ENCODE results near the gene PRKAR2A. TPM values are rescaled to one million over a fixed set of nuclear protein-coding genes. Genes with fewer than 3 reads are reported as not detected.

PRKAR2A gene
- total RNA-seq, 3 donors from 2014 or later (not counting 1 experiment from before 2014, with no cell fraction given) = 40.5 to 43.5 (median 42.7) TPM

GRCh38 chr3:48707157-48707556 lies 140.5 kb downstream of the PRKAR2A start:
- Mint-ChIP-seq H3K4me3 (peak overlapping the region; percentile 21), H3K4me1 (peaks cover 52 to 62% of the 10 kb centered on the region in 2 donors), H3K27me3 (ENCODE audit: low read depth in 2 of 2) (no peaks in the 10 kb centered on the region), H3K27ac (peak overlapping the region; percentile 69 to 78), H3K9me3 (no peaks in the 10 kb centered on the region), H3K36me3 (peaks cover 7% of the 10 kb centered on the region)
- WGBS (ENCODE audit: insufficient coverage) = 49% methylated on average over 5 of the region's 5 CpGs
- peak; percentile 88 to 96 (median 95) for ATAC-seq
- no peak overlapping the region for H3K27ac ChIP-seq (ENCODE audit: low read length)
- intact Hi-C loops (cut with micrococcal nuclease) = no loop called here
- H3K9me3 ChIP-seq (ENCODE audit: control insufficient read depth, insufficient read depth, low read length) = no peaks in the 10 kb centered on the region
- H3K4me3 ChIP-seq (ENCODE audit: low read length) = no peak overlapping the region
- H3K36me3 ChIP-seq (ENCODE audit: control insufficient read depth, insufficient read depth, low read length) = peaks cover 18% of the 10 kb centered on the region
- H3K4me1 ChIP-seq (ENCODE audit: control insufficient read depth, insufficient read depth, low read length) = peaks cover 21% of the 10 kb centered on the region
- no peaks in the 10 kb centered on the region for H3K27me3 ChIP-seq (ENCODE audit: control insufficient read depth, insufficient read depth, low read length)
- DNase-seq = no peak
- no peak for TF ChIP-seq CTCF (IDR thresholded peaks at IDR 0.05)

- Mint-ChIP-seq H3K4me3 (no peak overlapping the region), H3K27ac (peak overlapping the region; percentile 47 to 49), H3K36me3 (peaks cover 7% of the 10 kb centered on the region), H3K9me3 (no peaks in the 10 kb centered on the region), H3K27me3 (ENCODE audit: low read depth in 2 of 2) (no peaks in the 10 kb centered on the region), H3K4me1 (peaks cover 39 to 42% of the 10 kb centered on the region in 2 donors)
- Histone ChIP-seq H3K4me3 (ENCODE audit: low read length) (no peak overlapping the region), H3K36me3 (ENCODE audit: control insufficient read depth, insufficient read depth, low read length) (peaks cover 21% of the 10 kb centered on the region), H3K4me1 (ENCODE audit: control insufficient read depth, insufficient read depth, low read length) (peaks cover 9% of the 10 kb centered on the region), H3K9me3 (ENCODE audit: control insufficient read depth, insufficient read depth, low read length) (no peaks in the 10 kb centered on the region), H3K27ac (ENCODE audit: low read length) (no peak overlapping the region), H3K27me3 (ENCODE audit: control insufficient read depth, insufficient read depth, low read length) (no peaks in the 10 kb centered on the region)
- intact Hi-C loops (cut with micrococcal nuclease) = no loop called here
- DNase-seq (no peak), ATAC-seq (no peak)
- no peak for TF ChIP-seq CTCF (IDR thresholded peaks at IDR 0.05)
- 91% methylated on average over 6 of the region's 6 CpGs for WGBS (ENCODE audit: insufficient coverage)
Measured at GRCh38 chr3:48702320-48702920, 145.3 kb downstream of the PRKAR2A start.

GRCh38 chr3:48700731-48701405 lies 146.8 kb downstream of the PRKAR2A start:
- DNase-seq (no peak), ATAC-seq (no peak)
- WGBS (ENCODE audit: insufficient coverage) = 95% methylated on average over 7 of the region's 11 CpGs
- intact Hi-C loops (cut with micrococcal nuclease) = no loop called here
- Histone ChIP-seq H3K9me3 (ENCODE audit: control insufficient read depth, insufficient read depth, low read length) (no peaks in the 10 kb centered on the region), H3K36me3 (ENCODE audit: control insufficient read depth, insufficient read depth, low read length) (peaks cover 21% of the 10 kb centered on the region), H3K4me1 (ENCODE audit: control insufficient read depth, insufficient read depth, low read length) (peaks cover 5% of the 10 kb centered on the region), H3K27me3 (ENCODE audit: control insufficient read depth, insufficient read depth, low read length) (no peaks in the 10 kb centered on the region), H3K27ac (ENCODE audit: low read length) (no peak overlapping the region), H3K4me3 (ENCODE audit: low read length) (no peak overlapping the region)
- Mint-ChIP-seq H3K27ac (peak overlapping the region in 1 of 2 donors; percentile 63), H3K9me3 (no peaks in the 10 kb centered on the region), H3K4me3 (no peak overlapping the region), H3K36me3 (peaks cover 7% of the 10 kb centered on the region), H3K4me1 (peaks cover 32 to 36% of the 10 kb centered on the region in 2 donors), H3K27me3 (ENCODE audit: low read depth in 2 of 2) (no peaks in the 10 kb centered on the region)
- TF ChIP-seq CTCF (IDR thresholded peaks at IDR 0.05) = no peak

Data from natural killer cell (primary cell).